Prostate gland (tissue), 2 donors: Measurements from ENCODE around the gene NBPF14.
"Not testable (repeated sequence)": the region's sequence is repeated elsewhere in the genome, so short reads cannot be mapped to it uniquely, and the experiment has no call there.

Experiments
- POLR2A ChIP-seq: fragments of 450-650 bp; IDR thresholded peaks from one replicate; pipeline ENCODE4 v1.6.1; 2016; ENCODE audit warnings: antibody characterized with exemption, mild to moderate bottlenecking
- POLR2AphosphoS5 ChIP-seq: sonication (generic); formaldehyde crosslinking; IDR thresholded peaks from one replicate; pipeline ENCODE4 v1.6.1; 2017; ENCODE audit warnings: antibody characterized with exemption
- TF ChIP-seq, protein P1 (sequence below), 4 experiments: fragments of 200-600 bp in 2 of 4; fragments of 450-650 bp in 2 of 4; sonication (generic) in 2 of 4; IDR thresholded peaks; 1 replicate in 3 of 4; 2 replicates in 1 of 4; pipeline ENCODE4 v1.5.1; 2016 to 2019; ENCODE audit warnings: antibody characterized with exemption in 4 of 4, mild to moderate bottlenecking in 2 of 4, moderate library complexity in 2 of 4

DNA sequence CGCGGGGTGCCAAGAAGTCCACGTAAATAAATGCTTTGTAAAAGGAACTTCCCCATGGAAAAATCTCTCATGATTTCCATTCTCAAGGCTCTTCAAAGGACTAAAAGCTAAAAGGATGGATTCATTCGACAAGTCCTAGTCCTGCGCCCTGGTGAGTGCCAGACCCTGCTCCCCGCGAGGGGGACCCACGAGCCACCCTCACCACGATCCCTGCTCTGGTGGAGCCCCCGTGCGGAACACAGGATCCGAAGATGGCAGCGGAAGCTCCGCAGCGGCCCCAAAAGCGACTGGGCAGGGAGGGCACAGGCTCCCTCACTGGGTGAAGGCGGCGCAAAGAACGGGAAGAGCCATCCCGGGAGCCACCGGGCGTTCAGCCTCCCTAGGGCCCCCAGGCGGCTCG, 67.2 kb downstream of the NBPF14 start:
- TF ChIP-seq, protein P1, sequence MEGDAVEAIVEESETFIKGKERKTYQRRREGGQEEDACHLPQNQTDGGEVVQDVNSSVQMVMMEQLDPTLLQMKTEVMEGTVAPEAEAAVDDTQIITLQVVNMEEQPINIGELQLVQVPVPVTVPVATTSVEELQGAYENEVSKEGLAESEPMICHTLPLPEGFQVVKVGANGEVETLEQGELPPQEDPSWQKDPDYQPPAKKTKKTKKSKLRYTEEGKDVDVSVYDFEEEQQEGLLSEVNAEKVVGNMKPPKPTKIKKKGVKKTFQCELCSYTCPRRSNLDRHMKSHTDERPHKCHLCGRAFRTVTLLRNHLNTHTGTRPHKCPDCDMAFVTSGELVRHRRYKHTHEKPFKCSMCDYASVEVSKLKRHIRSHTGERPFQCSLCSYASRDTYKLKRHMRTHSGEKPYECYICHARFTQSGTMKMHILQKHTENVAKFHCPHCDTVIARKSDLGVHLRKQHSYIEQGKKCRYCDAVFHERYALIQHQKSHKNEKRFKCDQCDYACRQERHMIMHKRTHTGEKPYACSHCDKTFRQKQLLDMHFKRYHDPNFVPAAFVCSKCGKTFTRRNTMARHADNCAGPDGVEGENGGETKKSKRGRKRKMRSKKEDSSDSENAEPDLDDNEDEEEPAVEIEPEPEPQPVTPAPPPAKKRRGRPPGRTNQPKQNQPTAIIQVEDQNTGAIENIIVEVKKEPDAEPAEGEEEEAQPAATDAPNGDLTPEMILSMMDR (IDR thresholded peaks at IDR 0.05) = not testable (repeated sequence)
- TF ChIP-seq POLR2A, POLR2AphosphoS5: not testable (repeated sequence)
